ENCODE measurements around the gene SIK1.
A peak's percentile ranks its signal among the peaks of the same experiment; 100 is the strongest.

The SIK1 gene

GRCh38 chr21:43367859-43368258 is 59.1 kb downstream of the SIK1 start:
- Histone ChIP-seq H3K36me3 (ENCODE audit: control insufficient read depth in 2 of 2, insufficient read depth in 1 of 2, low read length in 2 of 2) (no peaks in the 10 kb centered on the region), H3K9me3 (ENCODE audit: control insufficient read depth, insufficient read depth, low read depth, low read length) (no peaks in the 10 kb centered on the region), H3K27ac (ENCODE audit: extremely low read depth, low read depth, low read length) (no peak overlapping the region), H3K4me1 (ENCODE audit: control insufficient read depth, insufficient read depth, low read length) (no peaks in the 10 kb centered on the region; the same call in 1 of the 2 replicates), H3K4me3 (ENCODE audit: low read depth, low read length) (no peak overlapping the region)
- POLR2A ChIA-PET, result no interaction called here
- CTCF ChIA-PET, result no interaction called here
- peak; percentile 26; the same call in 1 of the 2 replicates for TF ChIP-seq GLIS1 (tag by site-specific recombination; IDR thresholded peaks at IDR 0.05)
- 0 out of 2 replicates have a peak, but pooled peaks have one; percentile 13 for TF ChIP-seq GLIS2 (tag by site-specific recombination; IDR thresholded peaks at IDR 0.05)
- no peak for TF ChIP-seq ZBTB17 (tag by site-specific recombination; IDR thresholded peaks at IDR 0.05)

GRCh38 chr21:43367296-43367695 is 59.6 kb downstream of the SIK1 start:
- H3K27ac ChIP-seq (ENCODE audit: extremely low read depth, low read depth, low read length), result no peak overlapping the region
- no peaks in the 10 kb centered on the region for H3K9me3 ChIP-seq (ENCODE audit: control insufficient read depth, insufficient read depth, low read depth, low read length)
- H3K4me1 ChIP-seq (ENCODE audit: control insufficient read depth, insufficient read depth, low read length), result no peaks in the 10 kb centered on the region; the same call in 1 of the 2 replicates
- TF ChIP-seq ZNF548 (tag by site-specific recombination; IDR thresholded peaks at IDR 0.05), result no peak
- TF ChIP-seq ZNF211 (tag by site-specific recombination; IDR thresholded peaks at IDR 0.05; ENCODE audit: low read depth), result no peak
- no peak for TF ChIP-seq REPIN1 (tag by site-specific recombination; IDR thresholded peaks at IDR 0.05; ENCODE audit: low read depth)
- no peak for TF ChIP-seq ZNF624 (tag by site-specific recombination; IDR thresholded peaks at IDR 0.05)
- no peak for TF ChIP-seq KLF17 (tag by site-specific recombination; IDR thresholded peaks at IDR 0.05)
- TF ChIP-seq ZNF776 (tag by site-specific recombination; IDR thresholded peaks at IDR 0.05; ENCODE audit: borderline replicate concordance), result no peak
- no peak for TF ChIP-seq ZNF324 (tag by site-specific recombination; IDR thresholded peaks at IDR 0.05)
- ChIA-PET POLR2A (no interaction called here), CTCF (no interaction called here)
- H3K4me3 ChIP-seq (ENCODE audit: low read depth, low read length), result no peak overlapping the region
- no peaks in the 10 kb centered on the region for H3K36me3 ChIP-seq (ENCODE audit: control insufficient read depth in 2 of 2, insufficient read depth in 1 of 2, low read length in 2 of 2)

GRCh38 chr21:43366656-43367055 is 60.3 kb downstream of the SIK1 start:
- POLR2A ChIA-PET, result no interaction called here

GRCh38 chr21:43365611-43366426 is 61.1 kb downstream of the SIK1 start:
- H3K36me3 ChIP-seq (ENCODE audit: control insufficient read depth in 2 of 2, insufficient read depth in 1 of 2, low read length in 2 of 2), result no peaks in the 10 kb centered on the region
- no peaks in the 10 kb centered on the region for H3K9me3 ChIP-seq (ENCODE audit: control insufficient read depth, insufficient read depth, low read depth, low read length)
- no peak overlapping the region for H3K4me3 ChIP-seq (ENCODE audit: low read depth, low read length)
- POLR2A ChIA-PET, result no interaction called here
- H3K27ac ChIP-seq (ENCODE audit: extremely low read depth, low read depth, low read length), result no peak overlapping the region
- CTCF ChIA-PET, result no interaction called here
- H3K4me1 ChIP-seq (ENCODE audit: control insufficient read depth, insufficient read depth, low read length), result no peaks in the 10 kb centered on the region; the same call in 1 of the 2 replicates
- no peak for TF ChIP-seq ZNF530 (tag by site-specific recombination; IDR thresholded peaks at IDR 0.05; ENCODE audit: low read depth)
- no peak for TF ChIP-seq HOXC10 (CRISPR knock-in tag; IDR thresholded peaks at IDR 0.05)
- no peak for TF ChIP-seq KLF10 (tag by site-specific recombination; IDR thresholded peaks at IDR 0.05)
- TF ChIP-seq ZFHX2 (tag by site-specific recombination; conservative IDR thresholded peaks at IDR 0.05), result peak; percentile 69
- no peak for TF ChIP-seq TSHZ1 (tag by site-specific recombination; IDR thresholded peaks at IDR 0.05; ENCODE audit: borderline replicate concordance)
- TF ChIP-seq HOXD13 (CRISPR knock-in tag; IDR thresholded peaks at IDR 0.05; ENCODE audit: borderline replicate concordance), result no peak
- no peak for TF ChIP-seq TRIM28 (IDR thresholded peaks at IDR 0.05; ENCODE audit: borderline replicate concordance, low read length)
- TF ChIP-seq ZNF423 (tag by site-specific recombination; IDR thresholded peaks at IDR 0.05), result peak; percentile 70; the same call in 1 of the 2 replicates
- TF ChIP-seq ZFP41 (tag by site-specific recombination; IDR thresholded peaks at IDR 0.05; ENCODE audit: borderline replicate concordance), result no peak

More at GRCh38 chr21:43366656-43367055, 60.3 kb downstream of the SIK1 start:
- CTCF ChIA-PET, result no interaction called here
- H3K27ac ChIP-seq (ENCODE audit: extremely low read depth, low read depth, low read length), result no peak overlapping the region
- no peaks in the 10 kb centered on the region for H3K36me3 ChIP-seq (ENCODE audit: control insufficient read depth in 2 of 2, insufficient read depth in 1 of 2, low read length in 2 of 2)
- TF ChIP-seq ZBTB44 (tag by site-specific recombination; IDR thresholded peaks at IDR 0.05), result no peak
- 0 out of 2 replicates have a peak, but pooled peaks have one; percentile 36 for TF ChIP-seq GLI4 (tag by site-specific recombination; IDR thresholded peaks at IDR 0.05)
- no peaks in the 10 kb centered on the region for H3K9me3 ChIP-seq (ENCODE audit: control insufficient read depth, insufficient read depth, low read depth, low read length)
- H3K4me3 ChIP-seq (ENCODE audit: low read depth, low read length), result no peak overlapping the region
- no peaks in the 10 kb centered on the region; the same call in 1 of the 2 replicates for H3K4me1 ChIP-seq (ENCODE audit: control insufficient read depth, insufficient read depth, low read length)

All from HEK293 (cell line).